ENCODE measurements around the gene HMSD.

GRCh38 chr18:63907664-63908063 lies 41.4 kb upstream of the HMSD start, which contains the start of gene SERPINB10:
- TF ChIP-seq CTCF (IDR thresholded peaks at IDR 0.05; ENCODE audit: poor library complexity) (no peak), EZH2 (IDR thresholded peaks at IDR 0.05; ENCODE audit: borderline replicate concordance) (no peak), EZH2phosphoT487 (IDR thresholded peaks at IDR 0.05; ENCODE audit: low read depth, severe bottlenecking, unreplicated experiment) (no peak)

All from hepatocyte (in vitro differentiated cells).